CD4-positive, alpha-beta T cell treated with Interleukin-6 at 100 ng/mL for 8 hours (primary cell): ENCODE data around the gene SCYL2.

Experiments
- DNase-seq: peaks from one replicate; pipeline ENCODE4 v3.0.0-alpha.2; 2020; ENCODE audit warnings: mixed read lengths, low spot score

Gene SCYL2

GRCh38 chr12:100376161-100376560, 109.2 kb downstream of the SCYL2 start:
- no peak for DNase-seq

DNA sequence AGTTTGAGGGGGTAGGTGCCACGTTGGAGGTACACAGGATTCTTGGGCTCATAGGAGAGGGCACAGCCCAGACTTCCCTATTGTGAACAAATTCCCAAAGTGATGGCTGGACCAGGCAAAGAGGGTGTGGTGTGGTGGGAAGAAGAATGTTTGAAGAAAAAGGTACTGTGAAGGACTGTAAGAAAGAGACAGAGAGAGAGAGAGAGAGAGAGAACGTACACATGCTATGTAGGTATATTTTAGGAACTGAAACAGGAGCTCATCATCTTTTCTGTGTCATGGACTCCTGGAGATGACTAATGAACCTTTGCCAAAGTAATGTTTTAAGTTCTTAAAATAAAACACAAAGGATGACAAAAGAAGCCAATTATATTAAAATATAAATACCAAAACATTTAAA, 114.4 kb downstream of the SCYL2 start:
- DNase-seq = no peak

DNA sequence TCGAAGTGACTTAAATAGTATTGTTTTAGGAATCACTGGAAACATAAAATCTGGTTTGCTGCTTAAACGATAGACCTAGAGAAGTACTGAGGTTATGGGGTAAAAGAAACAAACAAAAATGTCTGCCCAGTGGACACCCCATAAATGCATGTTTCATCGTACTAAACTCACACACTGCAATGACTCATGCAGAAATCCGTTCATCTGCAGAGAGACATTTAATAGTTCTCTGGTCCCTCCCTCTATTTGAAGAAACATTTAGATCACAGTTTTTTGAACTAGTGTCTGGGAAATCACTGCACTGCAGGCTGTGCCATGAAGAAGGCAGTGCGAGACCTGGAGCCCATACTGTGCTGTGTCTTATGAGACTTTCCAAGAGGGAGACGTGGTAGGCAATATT, 115.4 kb downstream of the SCYL2 start:
- no peak for DNase-seq

GRCh38 chr12:100383586-100384558, 116.9 kb downstream of the SCYL2 start:
- DNase-seq = no peak

GRCh38 chr12:100384559-100384935, 117.6 kb downstream of the SCYL2 start:
- no peak for DNase-seq

- DNase-seq = no peak
These were observed 121.4 kb downstream of the SCYL2 start for GRCh38 chr12:100388382-100388781.
